K562 (cell line): ENCODE measurements around the gene KIAA0930. TPM values are rescaled to one million over a fixed set of nuclear protein-coding genes. Genes with fewer than 3 reads are reported as not detected.

Experiments
- ATAC-seq: fragments of 200-7000 bp; cut with Tn5 transposase; 3 replicates; pipeline ENCODE4 v1.9.1; 2020; ENCODE audit warnings: moderate library complexity
- BruUV-seq: library from RNA; stranded (reverse); fragments of 400-500 nt; replicated peaks from 2 replicates; lab custom pipeline; 2021; lab: Mats Ljungman, UMichigan
- CTCF ChIA-PET: fragments of 300-600 bp; formaldehyde crosslinking; extraction: SDS; loops from one replicate; lab custom pipeline; 2021; ENCODE audit warnings: low intra/inter-chr PET ratio; lab: Yijun Ruan, JAX
- POLR2A ChIA-PET: fragments of 300-600, 350-650 bp; sonication (Branson Sonifier 250); formaldehyde crosslinking; extraction: SDS; loops from one replicate; lab custom pipeline; 2021; ENCODE audit warnings: antibody characterized with exemption, inconsistent platforms; lab: Yijun Ruan, JAX
- DNase-seq, 4 experiments: peaks; one replicate each; pipeline versions ENCODE4 v3.0.0 to v3.0.0-alpha.2; 2011 to 2018; ENCODE audit warnings: low spot score in 3 of 4, mixed read lengths in 3 of 4; ENCODE audit errors: extremely low read depth in 1 of 4
- FAIRE-seq: peaks from 2 replicates; lab custom pipeline; 2011; peaks lifted over from hg19 to GRCh38; lab: Jason Lieb, UNC
- H2AFZ ChIP-seq: 2 replicates; pipeline ENCODE4 v1.6.0; 2011; ENCODE audit warnings: low read depth, low read length, control low read depth, inconsistent platforms
- H3K27ac ChIP-seq: fragments of 200-600 bp; 3 replicates; pipeline ENCODE4 v1.8.0; 2011; ENCODE audit warnings: low read depth, mild to moderate bottlenecking, control low read depth, inconsistent platforms, low read length, moderate library complexity, mixed read lengths; ENCODE audit errors: extremely low read depth
- H3K27me3 ChIP-seq, 2 experiments: fragments of 300-600 bp in 1 of 2; 2 replicates in 1 of 2; 3 replicates in 1 of 2; pipeline versions ENCODE4 v1.6.0 to v1.8.0; 2011; ENCODE audit warnings: inconsistent platforms in 2 of 2, low read length in 2 of 2, mild to moderate bottlenecking in 1 of 2, mixed read lengths in 1 of 2, moderate library complexity in 1 of 2; ENCODE audit not compliant: control insufficient read depth in 2 of 2, insufficient read depth in 2 of 2
- H3K36me3 ChIP-seq: fragments of 300-600 bp; 3 replicates; pipeline ENCODE4 v1.8.0; 2011; ENCODE audit warnings: mild to moderate bottlenecking, low read length, inconsistent platforms; ENCODE audit not compliant: control insufficient read depth, insufficient read depth
- H3K4me1 ChIP-seq, 2 experiments: fragments of 200-600 bp in 1 of 2; replicated peaks in 1 of 2; 2 replicates in 1 of 2; 3 replicates in 1 of 2; pipeline versions ENCODE4 v1.5.1 to v1.8.0; 2011; ENCODE audit warnings: inconsistent platforms in 2 of 2, low read length in 2 of 2, mild to moderate bottlenecking in 1 of 2, mixed read lengths in 1 of 2, moderate library complexity in 1 of 2; ENCODE audit not compliant: control insufficient read depth in 2 of 2, insufficient read depth in 2 of 2
- H3K4me2 ChIP-seq: 2 replicates; pipeline ENCODE4 v1.6.1; 2011; ENCODE audit warnings: low read length, control low read depth, inconsistent platforms, mixed read lengths; ENCODE audit not compliant: insufficient read depth
- H3K4me3 ChIP-seq: fragments of 200-600 bp; sonication (generic), shearing (Covaris generic); 2 replicates; pipeline ENCODE4 v1.5.1; 2016; ENCODE audit warnings: control low read depth, inconsistent platforms
- H3K79me2 ChIP-seq: fragments of 200-600 bp; 3 replicates; pipeline ENCODE4 v1.8.0; 2011; ENCODE audit warnings: low read length, inconsistent platforms; ENCODE audit not compliant: control insufficient read depth, insufficient read depth
- H3K9ac ChIP-seq, 2 experiments: 2 replicates each; pipeline versions ENCODE4 v1.6.0 to v1.6.1; 2011; ENCODE audit warnings: low read depth in 2 of 2, low read length in 2 of 2, control low read depth in 1 of 2, inconsistent platforms in 1 of 2, mild to moderate bottlenecking in 1 of 2, mixed read lengths in 1 of 2; ENCODE audit not compliant: insufficient read depth in 1 of 2
- H3K9me1 ChIP-seq: one replicate; pipeline ENCODE4 v1.6.0; 2011; ENCODE audit warnings: inconsistent platforms, mild to moderate bottlenecking, low read length, moderate library complexity; ENCODE audit not compliant: control insufficient read depth, insufficient read depth
- H3K9me3 ChIP-seq: replicated peaks from 2 replicates; pipeline ENCODE4 v1.5.1; 2011; ENCODE audit warnings: low read depth, low read length, inconsistent platforms; ENCODE audit not compliant: control insufficient read depth, insufficient read depth
- H4K20me1 ChIP-seq: replicated peaks from 2 replicates; pipeline ENCODE4 v1.6.1; 2011; ENCODE audit warnings: low read length, inconsistent platforms, mixed read lengths; ENCODE audit not compliant: control insufficient read depth, insufficient read depth
- RAD21 ChIP-seq, 2 experiments: fragments of 250-450 bp in 1 of 2; fragments of 450-650 bp in 1 of 2; sonication (Bioruptor Pico) in 1 of 2; formaldehyde crosslinking in 1 of 2; IDR thresholded peaks in 1 of 2; conservative IDR thresholded peaks in 1 of 2; 2 replicates each; pipeline versions ENCODE4 v1.4.0 to v1.8.0; 2020 to 2022; ENCODE audit warnings: mild to moderate bottlenecking in 2 of 2, moderate library complexity in 1 of 2
- ZNF311 ChIP-seq: fragments of 250-450 bp; sonication (Bioruptor Pico); IDR thresholded peaks from 2 replicates; pipeline ENCODE4 v1.4.0; 2020; ENCODE audit warnings: mild to moderate bottlenecking, moderate library complexity
- WGBS: fragments of 100-300 bp; shearing (Covaris generic); methylation state at CpG from one replicate; pipeline ENCODE4 v1.1.6; 2016; ENCODE audit warnings: low coverage, mixed read lengths; ENCODE audit not compliant: insufficient coverage; ENCODE audit errors: missing lambda C conversion rate; 5-methylcytosine and 5-hydroxymethylcytosine counted together
- in situ Hi-C: fragments of 300-500 bp; cut with MboI; formaldehyde crosslinking; loops from 4 replicates; pipeline ENCODE4 v1.15.0; 2018; ENCODE audit warnings: inconsistent platforms, mixed read lengths
- intact Hi-C: fragments of 100-400 bp; cut with micrococcal nuclease; formaldehyde crosslinking; loops from 2 replicates; pipeline ENCODE4 v1.14.2; 2022
- polyA plus RNA-seq, 8 experiments: library from polyadenylated mRNA; depleted of rRNA in 4 of 8; stranded (reverse) in 5 of 8; unstranded in 3 of 8; fragments of >200 nt; fragmentation: Nextera tagmentation in 2 of 8; fragmentation: Illumina TruSeq in 1 of 8; extraction: Ambion mirVana in 2 of 8; extraction: Trizol in 1 of 8; gene quantifications; 2 replicates each; pipeline versions ENCODE4 v1.2.1 to v1.2.3, GENCODE V29; 2011 to 2014; ENCODE audit warnings: inconsistent platforms in 1 of 8, missing spikeins in 1 of 8
- total RNA-seq, 7 experiments: library from RNA; depleted of rRNA in 6 of 7; stranded (reverse); fragments of >200 nt in 6 of 7; fragmentation: Illumina TruSeq in 2 of 7; extraction: Trizol in 2 of 7; gene quantifications; 2 replicates each; pipeline versions ENCODE4 v1.2.1 to v1.2.3, GENCODE V29; 2011 to 2021; ENCODE audit warnings: low replicate concordance in 1 of 7
- TF ChIP-seq, protein P1 (sequence below), 3 experiments: IDR thresholded peaks in 2 of 3; conservative IDR thresholded peaks in 1 of 3; 2 replicates each; pipeline ENCODE4 v1.5.1; 2011 to 2012; ENCODE audit warnings: low read length in 3 of 3, mild to moderate bottlenecking in 3 of 3, control low read depth in 2 of 3, improper control_type of control experiment in 1 of 3, inconsistent platforms in 1 of 3, low read depth in 1 of 3, mixed read lengths in 1 of 3, moderate library complexity in 1 of 3; ENCODE audit not compliant: insufficient read depth in 2 of 3

The KIAA0930 gene
- total and polyA plus RNA-seq, 9 of the 15 experiments (the other 6 are each of a cell fraction or from before 2014, with no cell fraction given) = 0.24 to 12.1 (median 6.4) TPM

DNA sequence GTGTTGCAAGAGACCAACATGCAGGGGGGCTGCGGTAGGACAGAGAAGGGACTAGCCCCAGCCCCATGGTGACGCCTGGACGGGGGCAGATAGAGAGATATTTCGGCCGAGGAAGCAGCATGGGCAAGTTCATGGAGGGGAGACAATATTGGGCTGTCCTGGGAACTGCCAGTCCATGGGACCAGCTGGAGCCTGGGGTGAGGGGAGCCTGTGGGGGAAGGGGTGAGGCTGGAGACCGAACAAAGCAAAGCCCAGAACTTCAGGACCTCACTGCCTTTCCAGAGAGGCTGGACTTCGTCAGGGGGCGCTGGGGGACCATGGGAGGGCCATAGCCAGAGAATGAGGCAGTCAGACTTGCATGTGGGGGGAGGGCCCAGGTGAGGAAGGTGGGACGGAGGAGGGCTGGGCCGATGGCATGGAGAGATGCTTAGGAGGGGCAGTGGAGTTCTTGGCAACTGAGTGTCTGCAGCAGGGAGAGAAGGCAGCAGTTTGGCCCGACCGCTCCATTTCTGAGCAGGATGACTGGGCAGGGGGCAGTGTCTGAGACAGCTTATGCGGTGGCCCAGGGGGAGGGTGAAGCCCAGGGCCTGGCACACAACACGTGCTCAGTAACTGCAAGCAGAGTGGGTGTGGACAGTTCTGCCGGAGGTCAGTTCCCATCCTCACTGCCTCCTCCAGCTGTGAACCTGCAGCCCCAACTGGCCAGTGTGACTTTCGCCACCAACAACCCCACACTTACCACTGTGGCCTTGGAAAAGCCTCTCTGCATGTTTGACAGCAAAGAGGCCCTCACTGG lies 44.8 kb upstream of the KIAA0930 start:
- Histone ChIP-seq H3K79me2 (no peaks in the 10 kb centered on the region), H3K9me1 (no peaks in the 10 kb centered on the region), H4K20me1 (no peaks in the 10 kb centered on the region), H3K9me3 (no peaks in the 10 kb centered on the region), H3K36me3 (no peaks in the 10 kb centered on the region), H3K27me3 (peaks cover 0 to 23% of the 10 kb centered on the region in 2 experiments; a peak in 2 of 5 replicates), H3K27ac (no peak overlapping the region), H3K4me2 (no peak overlapping the region), H3K9ac (0 out of 4 replicates have a peak overlapping the region, but pooled peaks of 1 of the 2 experiments have one; percentile 35), H2AFZ (no peak overlapping the region), H3K4me3 (no peak overlapping the region), H3K4me1 (peaks cover 1 to 7% of the 10 kb centered on the region in 2 experiments; a peak in 3 of 5 replicates)
- ATAC-seq = peak; percentile 72
- in situ Hi-C loops (no loop called here), intact Hi-C loops (loop anchor here (5.0 kb wide), 1 partner anchor 152 kb away; no protein-coding TSS in a partner anchor)
- CTCF ChIA-PET = no interaction called here
- peak in 1 of 4 experiments; percentile 19 for DNase-seq
- no peak for FAIRE-seq
- BruUV-seq = no TSS peak
- POLR2A ChIA-PET = no interaction called here
- 21% methylated on average over 13 of the region's 16 CpGs for WGBS
- TF ChIP-seq RAD21 (CRISPR knock-in tag; conservative IDR thresholded peaks at IDR 0.05 in 1 of 2, IDR thresholded peaks at IDR 0.05 in 1 of 2) (peak in 1 of 2 experiments; percentile 45; a peak in 2 of 4 replicates), ZNF311 (no peak)
- TF ChIP-seq, protein P1, sequence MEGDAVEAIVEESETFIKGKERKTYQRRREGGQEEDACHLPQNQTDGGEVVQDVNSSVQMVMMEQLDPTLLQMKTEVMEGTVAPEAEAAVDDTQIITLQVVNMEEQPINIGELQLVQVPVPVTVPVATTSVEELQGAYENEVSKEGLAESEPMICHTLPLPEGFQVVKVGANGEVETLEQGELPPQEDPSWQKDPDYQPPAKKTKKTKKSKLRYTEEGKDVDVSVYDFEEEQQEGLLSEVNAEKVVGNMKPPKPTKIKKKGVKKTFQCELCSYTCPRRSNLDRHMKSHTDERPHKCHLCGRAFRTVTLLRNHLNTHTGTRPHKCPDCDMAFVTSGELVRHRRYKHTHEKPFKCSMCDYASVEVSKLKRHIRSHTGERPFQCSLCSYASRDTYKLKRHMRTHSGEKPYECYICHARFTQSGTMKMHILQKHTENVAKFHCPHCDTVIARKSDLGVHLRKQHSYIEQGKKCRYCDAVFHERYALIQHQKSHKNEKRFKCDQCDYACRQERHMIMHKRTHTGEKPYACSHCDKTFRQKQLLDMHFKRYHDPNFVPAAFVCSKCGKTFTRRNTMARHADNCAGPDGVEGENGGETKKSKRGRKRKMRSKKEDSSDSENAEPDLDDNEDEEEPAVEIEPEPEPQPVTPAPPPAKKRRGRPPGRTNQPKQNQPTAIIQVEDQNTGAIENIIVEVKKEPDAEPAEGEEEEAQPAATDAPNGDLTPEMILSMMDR (IDR thresholded peaks at IDR 0.05 in 2 of 3, conservative IDR thresholded peaks at IDR 0.05 in 1 of 3; ENCODE audit: insufficient read depth in 2 of 3, low read depth in 1 of 3, low read length in 3 of 3) = peak; percentile 38 to 52 (median 49); a peak in 5 of 6 replicates
